Measurements from ENCODE around the gene SATB2.

The SATB2 gene

GRCh38 chr2:199457147-199458008 is at the start of gene SATB2:
TSS of gene SATB2 (minus strand) at chr2:199457939. CDS start at chr2:199456037, 1,902 bp downstream.
- no peak for DNase-seq

DNA sequence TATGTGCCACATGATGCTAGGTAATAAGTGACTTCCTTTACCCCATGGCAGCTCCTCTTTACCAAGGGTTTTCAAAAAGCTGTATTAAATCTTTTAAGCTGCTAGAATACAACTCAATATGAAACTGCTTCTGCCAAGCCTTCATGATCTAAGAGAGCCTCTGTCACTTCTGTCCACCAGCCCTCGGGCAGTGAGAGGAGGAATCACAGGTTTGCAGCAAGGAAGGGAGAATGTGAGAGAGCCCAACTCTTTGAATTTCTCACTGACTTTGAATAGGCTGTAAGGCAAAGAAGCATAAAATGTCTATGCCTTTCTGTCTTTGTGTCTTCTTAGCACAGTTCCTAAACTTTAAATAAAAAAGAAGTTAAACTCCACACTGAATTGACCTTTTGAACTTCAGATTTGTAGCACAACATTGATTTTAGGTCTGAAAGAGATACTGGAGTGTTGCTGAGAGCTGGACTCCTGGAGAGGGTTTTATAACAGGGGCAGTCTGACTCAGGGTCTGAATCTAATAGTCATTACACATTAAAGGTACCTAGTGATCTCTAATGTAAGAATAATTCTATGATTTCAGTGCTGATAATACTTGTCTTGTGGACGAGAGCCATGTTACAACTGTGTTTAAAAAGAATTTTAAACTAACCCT is 48.1 kb upstream of the SATB2 start:
- no peak for DNase-seq

- DNase-seq: no peak
Observed at GRCh38 chr2:199503148-199503547, 45.4 kb upstream of the SATB2 start.

DNA sequence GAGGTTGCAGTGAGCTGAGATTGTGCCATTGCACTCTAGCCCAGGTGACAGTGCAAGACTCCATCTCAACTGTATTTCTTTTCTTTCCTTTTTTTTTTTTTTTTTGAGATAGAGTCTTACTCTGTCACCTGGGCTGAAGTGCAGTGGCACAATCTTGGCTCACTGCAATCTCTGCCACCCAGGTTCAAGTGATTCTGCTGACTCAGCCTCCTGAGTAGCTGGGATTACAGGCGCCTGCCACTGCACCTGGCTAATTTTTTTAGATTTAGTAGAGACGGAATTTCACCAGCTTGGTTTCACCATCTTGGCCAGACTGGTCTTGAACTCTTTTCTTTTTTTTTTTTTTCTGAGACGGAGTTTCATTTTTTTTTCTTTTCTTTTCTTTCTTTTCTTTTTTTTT is 41.3 kb upstream of the SATB2 start:
- no peak for DNase-seq

DNA sequence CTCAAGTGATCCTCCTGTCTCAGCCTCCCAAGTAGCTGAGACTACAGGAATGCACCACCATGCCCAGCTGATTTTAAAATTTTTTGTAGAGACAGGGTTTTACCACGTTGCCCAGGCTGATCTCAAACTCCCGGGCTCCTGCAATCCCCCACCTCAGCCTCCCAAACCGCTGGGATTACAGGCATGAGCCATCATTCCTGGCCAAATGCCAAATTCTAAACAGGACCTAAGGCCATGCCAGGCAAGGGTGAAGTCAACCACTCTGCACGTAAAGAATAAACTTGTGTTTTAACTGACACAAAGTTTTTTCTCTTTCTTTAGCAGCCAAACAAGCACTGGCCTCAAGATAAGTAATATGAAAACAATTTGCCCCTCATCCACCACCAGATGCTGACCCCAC is 37.4 kb upstream of the SATB2 start:
- no peak for DNase-seq

- no peak for DNase-seq
Observed at GRCh38 chr2:199490049-199490448, 32.3 kb upstream of the SATB2 start.

GRCh38 chr2:199488772-199489400 is 31.1 kb upstream of the SATB2 start:
- peak; percentile 38 for DNase-seq

DNA sequence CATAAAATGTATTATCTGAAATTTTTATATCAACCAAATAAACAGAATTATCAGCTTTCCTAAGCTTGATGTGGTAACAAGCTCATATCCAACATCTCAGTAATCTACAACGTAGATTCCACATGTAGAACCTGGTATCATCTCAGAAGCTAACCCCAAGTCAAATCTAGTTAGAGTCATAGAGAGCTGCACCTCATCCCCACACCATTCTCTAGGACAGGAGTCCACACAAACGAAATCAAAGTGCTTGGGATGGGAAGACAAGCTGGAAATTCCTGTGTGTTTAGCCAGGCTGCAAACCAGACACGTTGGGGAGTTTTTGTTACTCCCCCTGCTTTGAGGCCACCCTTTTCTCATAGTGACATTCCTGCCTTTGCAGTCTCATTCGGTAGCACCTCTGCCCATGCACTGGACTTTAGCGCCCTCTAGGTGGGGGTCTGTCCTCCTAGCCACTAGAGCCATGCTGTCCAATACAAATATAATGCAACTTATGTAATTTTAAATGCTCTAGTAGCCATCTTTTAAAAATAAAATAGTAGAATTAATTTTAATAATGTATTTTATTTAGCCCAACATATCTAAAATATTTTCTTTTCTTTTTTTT is 28.1 kb upstream of the SATB2 start:
- no peak for DNase-seq

DNA sequence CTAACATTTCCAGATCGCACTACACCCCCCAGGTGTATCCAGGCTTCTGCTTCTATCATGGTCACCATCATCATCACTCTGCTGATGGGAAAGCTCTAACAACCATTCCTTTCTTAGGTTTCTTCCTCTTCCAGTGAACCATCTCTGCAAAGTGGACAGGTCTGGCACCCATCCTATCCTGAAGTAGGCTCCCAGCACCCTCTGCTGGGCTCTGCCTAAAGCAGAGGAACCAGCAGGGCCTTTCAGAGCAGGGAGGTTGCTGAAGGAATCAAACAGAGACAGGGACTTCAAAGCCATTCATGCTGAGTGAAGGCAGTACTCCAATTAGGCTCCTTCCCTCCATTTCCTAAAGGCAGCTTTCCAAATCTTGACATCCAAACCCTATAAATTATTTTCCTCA is 27.2 kb upstream of the SATB2 start:
- no peak for DNase-seq

DNA sequence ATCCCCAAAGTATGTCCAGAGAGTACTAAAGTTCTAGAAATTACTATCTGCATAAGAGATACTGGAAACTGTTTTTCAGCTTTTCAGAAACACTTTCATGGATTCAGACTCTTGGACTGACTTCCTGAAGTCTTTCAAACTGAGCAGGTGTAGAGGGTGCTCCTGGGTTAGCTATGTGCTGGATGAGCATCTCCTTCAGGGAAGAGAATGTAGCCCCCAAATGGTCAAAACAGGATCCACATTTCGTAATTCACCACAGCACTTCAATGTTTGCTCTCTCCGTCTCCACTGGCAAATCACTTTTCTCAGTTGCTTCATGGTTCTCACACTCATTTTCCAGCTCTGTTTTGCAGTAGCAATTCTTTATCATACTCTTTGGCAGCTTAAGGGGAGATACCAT is 23.2 kb upstream of the SATB2 start:
- no peak for DNase-seq

- no peak for DNase-seq
Observed at GRCh38 chr2:199477277-199477834, 19.6 kb upstream of the SATB2 start.

GRCh38 chr2:199471443-199472057 is 13.8 kb upstream of the SATB2 start:
- DNase-seq: no peak

- no peak for DNase-seq
Observed at GRCh38 chr2:199470672-199471442, 13.1 kb upstream of the SATB2 start.

GRCh38 chr2:199470361-199470671 is 12.6 kb upstream of the SATB2 start:
- DNase-seq: no peak

DNA sequence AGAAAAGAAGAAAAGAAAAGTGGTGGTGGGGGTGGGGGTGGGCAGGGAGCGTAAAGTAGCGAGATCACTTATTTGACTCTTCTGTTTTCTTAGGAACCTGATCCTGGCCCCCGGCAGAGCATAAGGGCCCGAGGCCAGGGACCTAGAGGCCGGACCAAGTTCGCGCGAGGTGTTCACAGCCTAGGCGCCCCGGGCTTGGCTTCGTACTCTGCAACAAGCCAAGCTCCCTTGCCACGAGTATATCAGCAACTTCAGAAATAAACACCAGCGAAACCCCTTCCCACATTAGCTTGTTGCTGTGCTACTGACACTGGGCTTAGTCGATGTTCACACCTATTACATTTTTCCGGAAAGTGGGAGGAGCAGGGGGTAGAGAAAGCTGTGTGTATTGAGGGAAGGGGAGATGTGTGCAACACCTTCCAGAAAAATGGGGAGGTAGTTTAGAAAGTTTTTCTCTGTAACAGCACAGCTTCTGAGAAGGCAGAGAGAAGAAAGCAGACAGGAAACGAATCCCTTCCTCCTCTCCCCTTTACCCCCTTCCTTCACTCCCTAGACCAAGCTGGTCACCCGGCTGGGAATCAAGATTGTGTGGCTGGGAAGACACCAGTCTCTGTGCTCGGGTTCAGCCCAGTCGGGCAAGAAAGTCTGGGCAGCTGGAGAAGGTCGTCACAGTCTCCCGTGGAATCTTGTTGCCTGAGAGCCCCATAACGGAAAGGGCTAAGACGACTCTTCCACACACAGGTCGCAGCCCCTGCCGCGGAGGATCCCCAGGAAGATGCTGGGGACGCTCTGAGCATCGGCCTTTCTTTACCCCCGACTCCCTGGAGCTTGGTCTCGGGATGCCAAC is 12.0 kb upstream of the SATB2 start:
- DNase-seq: no peak

GRCh38 chr2:199468561-199469513 is 11.1 kb upstream of the SATB2 start:
- DNase-seq: no peak

- DNase-seq: no peak
Observed at GRCh38 chr2:199467066-199467822, 9.5 kb upstream of the SATB2 start.

- no peak for DNase-seq
Observed at GRCh38 chr2:199466692-199467065, 8.9 kb upstream of the SATB2 start.

Measured in CD4-positive, alpha-beta T cell treated with Interleukin-10 for 1 hour (primary cell).